ENCODE measurements around the gene MCF2L. TPM values are rescaled to one million over a fixed set of nuclear protein-coding genes. Genes with fewer than 3 reads are reported as not detected.

The MCF2L gene
- 14.2 TPM for polyA plus RNA-seq (2013, experiment 1 of 2)
- 18.6 TPM for polyA plus RNA-seq (2013, experiment 2 of 2)

- Histone ChIP-seq H3K4me1 (ENCODE audit: insufficient read depth, low read length) (no peaks in the 10 kb centered on the region), H3K27me3 (ENCODE audit: insufficient read depth, low read length) (peaks cover 23% of the 10 kb centered on the region), H3K9me3 (ENCODE audit: insufficient read depth, low read depth, low read length) (peaks cover 8% of the 10 kb centered on the region; the same call in 1 of the 2 replicates), H3K4me3 (ENCODE audit: low read length) (peak within 1 kb of the TSS; percentile 58), H3K9ac (ENCODE audit: low read depth, low read length) (peak within 1 kb of the TSS; percentile 58), H3K36me3 (ENCODE audit: insufficient read depth, low read length) (no peaks in the 10 kb centered on the region), H3K27ac (ENCODE audit: low read depth, low read length) (peak within 1 kb of the TSS; percentile 34; the same call in 1 of the 2 replicates)
- WGBS = 2% methylated on average over 64 of the region's 69 CpGs
These were observed at the start of gene MCF2L for GRCh38 chr13:112968910-112969691. MCF2L (plus strand) TSS chr13:112969214; CDS start chr13:112969380, 166 bp downstream.

- H3K9me3 ChIP-seq (ENCODE audit: insufficient read depth, low read depth, low read length) = peaks cover 7% of the 10 kb centered on the region; the same call in 1 of the 2 replicates
- no peaks in the 10 kb centered on the region for H3K27me3 ChIP-seq (ENCODE audit: insufficient read depth, low read length)
- WGBS = 92% methylated on average over 12 of the region's 12 CpGs
- no peak overlapping the region for H3K9ac ChIP-seq (ENCODE audit: low read depth, low read length)
- H3K4me3 ChIP-seq (ENCODE audit: low read length) = no peak overlapping the region
- H3K27ac ChIP-seq (ENCODE audit: low read depth, low read length) = no peak overlapping the region
- H3K36me3 ChIP-seq (ENCODE audit: insufficient read depth, low read length) = no peaks in the 10 kb centered on the region
- H3K4me1 ChIP-seq (ENCODE audit: insufficient read depth, low read length) = peaks cover 7% of the 10 kb centered on the region
These were observed 45.1 kb upstream of the MCF2L start for GRCh38 chr13:112923962-112924361.

- no peak overlapping the region for H3K27ac ChIP-seq (ENCODE audit: low read depth, low read length)
- no peak overlapping the region for H3K4me3 ChIP-seq (ENCODE audit: low read length)
- peaks cover 7% of the 10 kb centered on the region; the same call in 1 of the 2 replicates for H3K9me3 ChIP-seq (ENCODE audit: insufficient read depth, low read depth, low read length)
- no peaks in the 10 kb centered on the region for H3K36me3 ChIP-seq (ENCODE audit: insufficient read depth, low read length)
- no CpG with 5 or more reads among the region's 2 CpGs for WGBS
- no peak overlapping the region for H3K9ac ChIP-seq (ENCODE audit: low read depth, low read length)
- peaks cover 11% of the 10 kb centered on the region for H3K4me1 ChIP-seq (ENCODE audit: insufficient read depth, low read length)
- no peaks in the 10 kb centered on the region for H3K27me3 ChIP-seq (ENCODE audit: insufficient read depth, low read length)
These were observed 44.6 kb upstream of the MCF2L start for GRCh38 chr13:112924365-112924764.

- Histone ChIP-seq H3K27ac (ENCODE audit: low read depth, low read length) (no peak overlapping the region), H3K9ac (ENCODE audit: low read depth, low read length) (no peak overlapping the region), H3K4me3 (ENCODE audit: low read length) (no peak overlapping the region), H3K27me3 (ENCODE audit: insufficient read depth, low read length) (no peaks in the 10 kb centered on the region), H3K9me3 (ENCODE audit: insufficient read depth, low read depth, low read length) (peaks cover 7% of the 10 kb centered on the region; the same call in 1 of the 2 replicates), H3K4me1 (ENCODE audit: insufficient read depth, low read length) (peaks cover 7% of the 10 kb centered on the region; the same call in 1 of the 2 replicates), H3K36me3 (ENCODE audit: insufficient read depth, low read length) (no peaks in the 10 kb centered on the region)
- WGBS = 96% methylated on average over 15 of the region's 15 CpGs
These were observed 43.0 kb upstream of the MCF2L start for GRCh38 chr13:112926003-112926402.

GRCh38 chr13:112926993-112927392 lies 42.0 kb upstream of the MCF2L start:
- no peak overlapping the region for H3K4me3 ChIP-seq (ENCODE audit: low read length)
- H3K36me3 ChIP-seq (ENCODE audit: insufficient read depth, low read length) = no peaks in the 10 kb centered on the region
- 94% methylated on average over 5 of the region's 5 CpGs for WGBS
- peaks cover 7% of the 10 kb centered on the region; the same call in 1 of the 2 replicates for H3K9me3 ChIP-seq (ENCODE audit: insufficient read depth, low read depth, low read length)
- no peaks in the 10 kb centered on the region for H3K27me3 ChIP-seq (ENCODE audit: insufficient read depth, low read length)
- H3K9ac ChIP-seq (ENCODE audit: low read depth, low read length) = no peak overlapping the region
- no peak overlapping the region for H3K27ac ChIP-seq (ENCODE audit: low read depth, low read length)
- H3K4me1 ChIP-seq (ENCODE audit: insufficient read depth, low read length) = peaks cover 7% of the 10 kb centered on the region; the same call in 1 of the 2 replicates

GRCh38 chr13:112928020-112928971 lies 40.7 kb upstream of the MCF2L start:
- H3K4me3 ChIP-seq (ENCODE audit: low read length) = no peak overlapping the region
- H3K27ac ChIP-seq (ENCODE audit: low read depth, low read length) = no peak overlapping the region
- H3K36me3 ChIP-seq (ENCODE audit: insufficient read depth, low read length) = no peaks in the 10 kb centered on the region
- no peaks in the 10 kb centered on the region for H3K27me3 ChIP-seq (ENCODE audit: insufficient read depth, low read length)
- WGBS = 90% methylated on average over 21 of the region's 21 CpGs
- H3K9me3 ChIP-seq (ENCODE audit: insufficient read depth, low read depth, low read length) = peaks cover 7% of the 10 kb centered on the region; the same call in 1 of the 2 replicates
- peaks cover 7% of the 10 kb centered on the region; the same call in 1 of the 2 replicates for H3K4me1 ChIP-seq (ENCODE audit: insufficient read depth, low read length)
- H3K9ac ChIP-seq (ENCODE audit: low read depth, low read length) = no peak overlapping the region

- 62% methylated on average over 21 of the region's 21 CpGs for WGBS
- Histone ChIP-seq H3K27ac (ENCODE audit: low read depth, low read length) (no peak overlapping the region), H3K9me3 (ENCODE audit: insufficient read depth, low read depth, low read length) (peaks cover 7% of the 10 kb centered on the region; the same call in 1 of the 2 replicates), H3K36me3 (ENCODE audit: insufficient read depth, low read length) (no peaks in the 10 kb centered on the region), H3K4me1 (ENCODE audit: insufficient read depth, low read length) (peaks cover 7% of the 10 kb centered on the region; the same call in 1 of the 2 replicates), H3K27me3 (ENCODE audit: insufficient read depth, low read length) (no peaks in the 10 kb centered on the region), H3K4me3 (ENCODE audit: low read length) (no peak overlapping the region), H3K9ac (ENCODE audit: low read depth, low read length) (no peak overlapping the region)
These were observed 39.8 kb upstream of the MCF2L start for GRCh38 chr13:112928972-112929782.

- Histone ChIP-seq H3K27ac (ENCODE audit: low read depth, low read length) (no peak overlapping the region), H3K27me3 (ENCODE audit: insufficient read depth, low read length) (no peaks in the 10 kb centered on the region), H3K9me3 (ENCODE audit: insufficient read depth, low read depth, low read length) (peaks cover 7% of the 10 kb centered on the region; the same call in 1 of the 2 replicates), H3K36me3 (ENCODE audit: insufficient read depth, low read length) (no peaks in the 10 kb centered on the region), H3K4me3 (ENCODE audit: low read length) (no peak overlapping the region), H3K9ac (ENCODE audit: low read depth, low read length) (no peak overlapping the region), H3K4me1 (ENCODE audit: insufficient read depth, low read length) (peaks cover 7% of the 10 kb centered on the region; the same call in 1 of the 2 replicates)
- 87% methylated on average over 8 of the region's 8 CpGs for WGBS
These were observed 39.3 kb upstream of the MCF2L start for GRCh38 chr13:112929783-112930055.

- H3K27me3 ChIP-seq (ENCODE audit: insufficient read depth, low read length) = no peaks in the 10 kb centered on the region
- no peaks in the 10 kb centered on the region for H3K36me3 ChIP-seq (ENCODE audit: insufficient read depth, low read length)
- H3K9me3 ChIP-seq (ENCODE audit: insufficient read depth, low read depth, low read length) = peaks cover 7% of the 10 kb centered on the region; the same call in 1 of the 2 replicates
- peaks cover 7% of the 10 kb centered on the region; the same call in 1 of the 2 replicates for H3K4me1 ChIP-seq (ENCODE audit: insufficient read depth, low read length)
- no peak overlapping the region for H3K9ac ChIP-seq (ENCODE audit: low read depth, low read length)
- no peak overlapping the region for H3K27ac ChIP-seq (ENCODE audit: low read depth, low read length)
- H3K4me3 ChIP-seq (ENCODE audit: low read length) = no peak overlapping the region
These were observed 38.8 kb upstream of the MCF2L start for GRCh38 chr13:112930192-112930591.
